CD4-positive, alpha-beta T cell treated with Interleukin-6 at 100 ng/mL for 8 hours (primary cell): ENCODE measurements around the gene UNC119B.

Experiments
- DNase-seq: peaks from one replicate; pipeline ENCODE4 v3.0.0-alpha.2; 2020; ENCODE audit warnings: mixed read lengths, low spot score

The UNC119B gene

GRCh38 chr12:120739821-120740613 lies 29.8 kb downstream of the UNC119B start:
- no peak for DNase-seq

DNA sequence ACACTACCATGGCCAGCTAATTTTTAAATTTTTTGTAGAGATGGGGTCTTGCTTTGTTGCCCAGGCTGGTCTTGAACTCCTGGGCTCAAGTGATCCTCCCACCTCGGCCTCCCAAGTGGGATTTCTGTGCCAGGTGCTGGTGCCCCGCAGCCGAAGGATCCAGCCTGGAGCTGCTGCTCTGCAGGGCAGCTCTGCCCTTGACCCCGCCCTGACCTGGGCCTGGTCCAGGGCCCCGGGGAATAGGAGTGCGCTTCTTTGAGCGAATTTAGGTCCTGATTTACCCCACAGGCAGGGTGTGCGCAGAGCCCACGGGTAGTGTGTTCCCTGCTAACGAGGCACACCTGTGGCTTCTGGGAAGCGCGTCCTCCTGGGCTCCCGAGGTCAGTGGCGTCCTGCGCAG lies 30.6 kb downstream of the UNC119B start:
- DNase-seq: no peak

DNA sequence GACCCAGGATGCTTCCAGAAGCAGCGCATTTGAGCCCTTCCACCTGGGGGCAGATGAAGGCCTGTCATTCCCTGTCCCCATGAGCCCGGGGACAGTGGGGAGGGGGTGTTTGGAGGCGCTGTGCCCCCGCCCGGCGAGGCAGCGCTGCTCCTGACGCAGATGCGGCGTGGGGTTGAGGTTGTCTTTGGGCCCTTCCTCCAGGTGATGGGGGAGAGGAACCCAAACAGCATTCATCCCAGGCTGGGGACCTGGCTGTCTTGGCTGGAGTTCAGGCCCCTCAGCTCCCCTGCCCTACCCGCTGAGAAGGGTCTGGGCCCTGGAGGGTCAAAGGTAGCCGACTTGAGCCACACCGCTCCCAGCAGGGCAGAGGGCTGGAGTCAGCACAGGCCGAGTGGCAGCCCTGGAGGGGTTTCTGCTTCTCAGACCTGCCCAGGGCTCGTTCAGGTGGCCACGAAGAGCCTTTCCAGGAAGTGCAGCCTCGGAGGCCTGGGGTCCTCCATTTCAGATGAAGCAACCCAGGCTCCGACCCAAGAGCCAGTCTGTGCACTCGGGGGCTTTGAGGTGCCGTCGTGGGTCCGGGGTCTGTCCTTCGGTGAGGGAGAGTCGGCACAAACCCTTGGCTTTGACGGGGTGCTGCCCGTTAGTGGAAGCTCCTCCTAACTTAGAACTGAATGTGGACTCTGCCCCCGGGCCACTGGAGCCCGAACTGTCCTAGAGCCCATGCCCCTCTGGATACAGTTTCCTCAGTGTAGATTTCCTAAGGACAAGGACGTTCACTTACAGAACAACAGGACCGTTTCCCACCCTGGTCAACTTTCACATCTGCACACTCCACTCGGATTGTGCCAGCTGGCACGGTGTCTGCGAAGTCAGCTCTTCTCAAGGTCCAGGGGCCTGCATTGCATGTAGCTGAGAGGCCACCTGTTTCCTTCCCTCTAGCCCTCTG lies 31.5 kb downstream of the UNC119B start:
- no peak for DNase-seq

- no peak for DNase-seq
Observed at GRCh38 chr12:120744922-120745493, 34.8 kb downstream of the UNC119B start.

DNA sequence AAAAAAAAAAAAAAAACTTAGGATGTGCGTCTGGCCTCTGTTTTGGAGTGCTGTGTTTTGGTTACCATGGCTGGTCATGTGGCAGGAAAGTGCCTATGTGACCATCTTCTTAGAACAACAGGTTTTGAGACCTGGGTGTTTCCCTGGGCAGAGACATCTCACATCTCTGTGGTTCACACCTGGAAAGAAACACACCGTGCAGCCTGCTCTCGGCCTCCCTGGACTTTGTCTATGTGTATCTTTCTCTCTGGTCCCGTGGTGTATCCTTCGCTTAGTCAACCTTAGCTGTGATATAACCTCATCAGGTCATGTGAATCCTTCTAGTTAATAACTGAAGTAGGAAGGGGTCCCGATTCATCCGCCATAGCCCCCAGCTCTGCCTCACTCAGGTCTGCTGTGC lies 38.0 kb downstream of the UNC119B start:
- DNase-seq: no peak

- no peak for DNase-seq
Observed at GRCh38 chr12:120749256-120749655, 39.0 kb downstream of the UNC119B start.

- DNase-seq: no peak
Observed at GRCh38 chr12:120750806-120751205, 40.5 kb downstream of the UNC119B start.

GRCh38 chr12:120751389-120751788 lies 41.1 kb downstream of the UNC119B start:
- DNase-seq: no peak

DNA sequence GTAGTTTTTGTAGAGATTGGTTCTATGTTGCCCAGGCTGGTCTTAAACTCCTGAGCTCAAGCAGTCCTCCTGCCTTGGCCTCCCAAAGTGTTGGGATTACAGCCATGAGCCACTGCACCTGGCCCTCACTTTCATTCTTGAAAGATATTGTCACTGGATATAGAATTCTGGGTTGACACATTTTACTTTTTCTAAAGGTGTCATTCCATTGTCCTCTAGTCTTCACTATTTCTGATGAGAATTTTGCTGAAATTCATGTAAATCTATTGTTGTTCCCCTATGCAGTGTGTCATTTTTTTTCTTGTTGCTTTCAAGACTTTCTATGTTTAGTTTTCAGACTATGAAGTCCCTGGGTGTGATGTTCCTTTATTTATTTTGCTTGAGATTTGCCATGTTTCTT lies 44.5 kb downstream of the UNC119B start:
- no peak for DNase-seq

DNA sequence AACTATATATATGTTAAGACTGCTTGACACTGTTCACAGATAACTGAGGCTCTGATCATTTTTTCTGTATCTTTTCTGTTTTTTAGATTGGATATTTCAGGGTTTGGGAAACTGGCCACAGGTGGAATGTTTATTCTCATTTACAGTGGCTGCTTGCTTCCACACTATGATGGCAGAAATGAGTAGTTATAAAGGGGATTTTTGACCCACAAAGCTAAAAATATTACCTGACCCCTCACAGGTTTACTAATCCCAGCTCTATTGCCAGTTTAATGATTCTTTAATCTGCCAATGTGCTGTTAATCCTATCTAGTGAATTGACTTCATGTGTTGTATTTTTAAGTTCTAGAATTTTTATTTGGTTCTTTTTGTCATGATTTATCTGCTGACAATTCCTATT lies 45.0 kb downstream of the UNC119B start:
- no peak for DNase-seq

GRCh38 chr12:120757226-120757742 lies 47.0 kb downstream of the UNC119B start:
- DNase-seq: no peak

GRCh38 chr12:120757949-120758348 lies 47.7 kb downstream of the UNC119B start:
- no peak for DNase-seq

DNA sequence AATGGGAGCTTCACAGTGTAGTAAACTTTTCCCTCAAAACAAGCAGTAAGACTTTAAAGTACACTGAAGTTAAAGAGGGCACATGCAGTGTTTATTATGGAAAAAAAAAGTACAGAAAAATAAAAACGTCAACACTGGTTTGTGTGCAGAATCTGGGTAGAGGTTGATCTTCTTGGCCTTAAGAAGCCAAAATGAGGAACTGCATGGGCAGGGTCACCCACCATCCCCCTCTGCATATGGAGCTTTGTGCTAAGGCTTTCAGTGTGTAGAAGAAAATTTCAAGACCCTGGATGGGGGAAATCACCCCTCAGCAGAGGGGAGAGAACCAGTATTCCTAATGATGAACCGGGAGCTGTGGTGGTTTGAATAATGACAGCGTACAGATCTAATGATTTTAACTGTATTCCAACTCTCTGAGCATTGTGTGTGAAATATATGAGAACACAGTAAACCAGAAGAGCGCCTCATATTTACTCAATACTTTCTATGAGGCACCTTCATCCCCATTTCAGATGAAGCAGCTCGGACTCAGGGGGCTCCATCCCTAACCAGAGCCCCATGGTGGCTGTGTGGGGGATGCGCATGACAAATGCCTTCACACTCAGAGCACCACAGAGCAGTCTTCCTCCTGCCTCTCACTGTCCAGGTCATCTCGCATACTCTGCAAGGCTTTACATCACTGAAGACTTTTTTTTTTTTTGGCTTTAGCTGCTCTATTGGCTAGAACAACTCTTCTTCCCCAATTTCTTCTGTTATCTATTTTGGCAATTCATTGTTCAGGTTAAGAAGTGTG lies 48.7 kb downstream of the UNC119B start:
- DNase-seq: no peak

GRCh38 chr12:120759591-120760348 lies 49.5 kb downstream of the UNC119B start:
- DNase-seq: no peak

- peak; percentile 31 for DNase-seq
Observed at GRCh38 chr12:120760349-120761254, 50.3 kb downstream of the UNC119B start.

- no peak for DNase-seq
Observed at GRCh38 chr12:120761519-120761934, 51.3 kb downstream of the UNC119B start.

- DNase-seq: no peak
Observed at GRCh38 chr12:120762086-120762485, 51.8 kb downstream of the UNC119B start.

GRCh38 chr12:120763250-120763649 lies 53.0 kb downstream of the UNC119B start:
- no peak for DNase-seq

DNA sequence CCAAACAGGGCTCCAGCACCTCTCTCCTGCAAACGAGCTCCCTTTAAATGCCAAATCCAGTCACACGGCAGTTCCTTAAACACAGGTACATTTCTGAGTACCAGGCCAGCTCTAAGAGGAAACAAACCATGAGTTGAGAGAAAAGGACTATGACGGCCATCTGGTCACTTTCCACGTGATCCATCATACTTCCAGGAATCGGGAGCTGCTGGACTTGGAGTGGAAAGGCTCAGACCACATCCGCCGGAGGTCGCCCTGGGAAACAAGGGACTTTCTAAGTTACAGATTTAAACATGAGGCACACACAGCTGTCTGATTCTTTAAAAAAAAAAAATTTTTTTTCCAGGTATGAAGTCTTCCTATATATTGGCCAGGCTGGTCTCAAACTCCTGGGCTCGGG lies 54.6 kb downstream of the UNC119B start:
- no peak for DNase-seq

DNA sequence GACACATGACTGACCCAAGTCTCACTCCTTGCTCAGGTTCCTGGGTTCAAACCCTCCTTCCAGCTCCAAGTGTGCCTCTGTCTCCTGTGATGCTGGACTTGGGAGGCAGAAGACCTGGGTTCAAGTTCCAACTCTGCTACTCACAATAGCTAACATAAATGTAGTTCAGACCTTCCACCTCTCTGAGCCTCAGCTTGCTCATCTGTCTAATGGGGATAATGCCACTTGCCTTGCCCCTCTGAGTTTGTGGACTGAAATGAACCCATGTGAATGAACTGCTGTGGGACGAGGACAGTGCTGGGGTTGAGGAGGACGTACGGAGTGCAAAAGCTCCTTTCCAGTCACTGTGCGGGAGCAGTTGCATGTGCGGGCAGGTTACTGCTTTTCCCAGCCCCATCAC lies 56.3 kb downstream of the UNC119B start:
- DNase-seq: no peak
